B cell (primary cell): ENCODE results near the gene ACAP1. TPM values are rescaled to one million over a fixed set of nuclear protein-coding genes. Genes with fewer than 3 reads are reported as not detected.

Source experiments
- ATAC-seq: fragments of 200-7000 bp; cut with Tn5 transposase; one replicate; pipeline ENCODE4 v1.10.0; 2021; ENCODE audit warnings: low read depth, mild to moderate bottlenecking, moderate number of reproducible peaks, moderate library complexity
- CTCF ChIA-PET: fragments of 350-600 bp; sonication (Branson Sonifier 250); formaldehyde crosslinking; loops from one replicate; lab custom pipeline; 2021; ENCODE audit warnings: antibody characterized with exemption, inconsistent platforms; lab: Charles Lee
- POLR2A ChIA-PET: fragments of 350-600 bp; sonication (Branson Sonifier 250); formaldehyde crosslinking; loops from one replicate; lab custom pipeline; 2021; ENCODE audit warnings: antibody characterized with exemption; lab: Charles Lee
- DNase-seq: peaks from one replicate; pipeline ENCODE4 v3.0.0; 2013
- H2AFZ ChIP-seq: 2 replicates; pipeline ENCODE4 v1.6.1; 2012; ENCODE audit warnings: mild to moderate bottlenecking, low read depth, low read length; ENCODE audit not compliant: insufficient read depth, poor library complexity, severe bottlenecking
- H3K27ac ChIP-seq, 2 donors: 1 replicate in 1 of 2; 2 replicates in 1 of 2; pipeline ENCODE4 v1.5.1; 2012 to 2013; ENCODE audit warnings: low read length in 2 of 2, mild to moderate bottlenecking in 2 of 2, moderate library complexity in 1 of 2
- H3K27me3 ChIP-seq, 4 experiments: fragments of 200-600 bp in 1 of 4; sonication (generic) in 1 of 4; replicated peaks in 1 of 4; 1 replicate in 2 of 4; 2 replicates in 2 of 4; pipeline versions ENCODE4 v1.6.1 to v1.7.0; 2013 to 2016; ENCODE audit warnings: low read length in 3 of 4, mild to moderate bottlenecking in 2 of 4, mixed read lengths in 1 of 4, moderate library complexity in 1 of 4; ENCODE audit not compliant: insufficient read depth in 4 of 4, control insufficient read depth in 3 of 4; ENCODE audit errors: control extremely low read depth in 1 of 4
- H3K36me3 ChIP-seq, 2 experiments: replicated peaks in 1 of 2; 1 replicate in 1 of 2; 2 replicates in 1 of 2; pipeline versions ENCODE4 v1.6.1 to v1.7.1; 2013; ENCODE audit warnings: low read length in 1 of 2; ENCODE audit not compliant: insufficient read depth in 2 of 2, control insufficient read depth in 1 of 2; ENCODE audit errors: control extremely low read depth in 1 of 2, extremely low read depth in 1 of 2
- H3K4me1 ChIP-seq, 2 donors: fragments of 200-600 bp in 1 of 2; sonication (generic) in 1 of 2; 1 replicate in 1 of 2; 2 replicates in 1 of 2; pipeline versions ENCODE4 v1.5.1 to v1.6.1; 2013 to 2017; ENCODE audit warnings: low read length in 2 of 2; ENCODE audit not compliant: control insufficient read depth in 2 of 2, insufficient read depth in 2 of 2
- H3K4me2 ChIP-seq: replicated peaks from 2 replicates; pipeline ENCODE3; 2012; ENCODE audit warnings: mild to moderate bottlenecking, low read depth, low read length; ENCODE audit not compliant: poor library complexity, severe bottlenecking
- H3K4me3 ChIP-seq, 5 experiments: fragments of 200-600 bp in 1 of 5; sonication (generic) in 1 of 5; 1 replicate in 3 of 5; 2 replicates in 2 of 5; pipeline versions ENCODE4 v1.5.1 to v1.7.0; 2011 to 2016; ENCODE audit warnings: low read length in 4 of 5, mild to moderate bottlenecking in 4 of 5, low read depth in 2 of 5, control low read depth in 1 of 5, moderate library complexity in 1 of 5; ENCODE audit not compliant: insufficient read depth in 1 of 5; ENCODE audit errors: control extremely low read depth in 1 of 5, extremely low read depth in 1 of 5
- H3K79me2 ChIP-seq: fragments of 200-600 bp; sonication (generic); one replicate; pipeline ENCODE4 v1.6.0; 2016; ENCODE audit warnings: low read length; ENCODE audit not compliant: control insufficient read depth, insufficient read depth
- H3K9ac ChIP-seq: fragments of 200-600 bp; sonication (generic); 2 replicates; pipeline ENCODE4 v1.6.1; 2017; ENCODE audit warnings: mild to moderate bottlenecking, low read length, moderate library complexity
- H3K9me3 ChIP-seq, 3 donors: one replicate each; pipeline versions ENCODE4 v1.6.1 to v1.7.1; 2013; ENCODE audit warnings: low read length in 2 of 3; ENCODE audit not compliant: control insufficient read depth in 2 of 3, insufficient read depth in 1 of 3; ENCODE audit errors: control extremely low read depth in 1 of 3
- H4K20me1 ChIP-seq: 2 replicates; pipeline ENCODE4 v1.6.0; 2012; ENCODE audit warnings: mild to moderate bottlenecking, low read length; ENCODE audit not compliant: insufficient read depth, control insufficient read depth, poor library complexity, severe bottlenecking
- H3K27ac Mint-ChIP-seq: one replicate; pipeline ENCODE4 v1.8.0; 2021; ENCODE audit warnings: mixed read lengths
- H3K27me3 Mint-ChIP-seq: one replicate; pipeline ENCODE4 v1.8.0; 2021; ENCODE audit warnings: mixed read lengths
- H3K4me1 Mint-ChIP-seq: one replicate; pipeline ENCODE4 v1.8.0; 2021; ENCODE audit warnings: mixed read lengths
- H3K4me3 Mint-ChIP-seq: one replicate; pipeline ENCODE4 v1.8.0; 2021; ENCODE audit warnings: mixed read lengths
- H3K9me3 Mint-ChIP-seq: one replicate; pipeline ENCODE4 v1.8.0; 2022; ENCODE audit warnings: mixed read lengths; ENCODE audit not compliant: insufficient read depth
- EZH2 ChIP-seq: IDR thresholded peaks from 2 replicates; pipeline ENCODE4 v1.6.1; 2012; ENCODE audit warnings: borderline replicate concordance, low read depth, mild to moderate bottlenecking, moderate library complexity, low read length; ENCODE audit not compliant: insufficient read depth, poor library complexity, severe bottlenecking
- WGBS: methylation state at CpG from one replicate; pipeline ENCODE4 v1.1.5; 2013; ENCODE audit warnings: missing lambda C conversion rate; ENCODE audit not compliant: insufficient coverage; 5-methylcytosine and 5-hydroxymethylcytosine counted together
- intact Hi-C: fragments of 100-400 bp; cut with micrococcal nuclease; formaldehyde crosslinking; loops from one replicate; pipeline ENCODE4 v1.10.0; 2022
- polyA plus RNA-seq: library from polyadenylated mRNA; depleted of rRNA; stranded (reverse); fragments of >200 nt; gene quantifications from 2 replicates; pipeline ENCODE4 v1.2.3, GENCODE V29; 2012
- total RNA-seq, 2 donors: library from RNA; stranded (reverse); fragments of 120-200 nt in 1 of 2; gene quantifications; 1 replicate in 1 of 2; 2 replicates in 1 of 2; pipeline versions ENCODE4 v1.2.3 to v1.2.4, GENCODE V29; 2013 to 2022
- TF ChIP-seq, protein P1 (sequence below): fragments of 200-600 bp; IDR thresholded peaks from one replicate; pipeline ENCODE4 v1.8.0; 2022; ENCODE audit warnings: antibody characterized with exemption, mild to moderate bottlenecking

The ACAP1 gene
- total and polyA plus RNA-seq, 2 donors (not counting 1 experiment from before 2014, with no cell fraction given), result 392 to 412 TPM

DNA sequence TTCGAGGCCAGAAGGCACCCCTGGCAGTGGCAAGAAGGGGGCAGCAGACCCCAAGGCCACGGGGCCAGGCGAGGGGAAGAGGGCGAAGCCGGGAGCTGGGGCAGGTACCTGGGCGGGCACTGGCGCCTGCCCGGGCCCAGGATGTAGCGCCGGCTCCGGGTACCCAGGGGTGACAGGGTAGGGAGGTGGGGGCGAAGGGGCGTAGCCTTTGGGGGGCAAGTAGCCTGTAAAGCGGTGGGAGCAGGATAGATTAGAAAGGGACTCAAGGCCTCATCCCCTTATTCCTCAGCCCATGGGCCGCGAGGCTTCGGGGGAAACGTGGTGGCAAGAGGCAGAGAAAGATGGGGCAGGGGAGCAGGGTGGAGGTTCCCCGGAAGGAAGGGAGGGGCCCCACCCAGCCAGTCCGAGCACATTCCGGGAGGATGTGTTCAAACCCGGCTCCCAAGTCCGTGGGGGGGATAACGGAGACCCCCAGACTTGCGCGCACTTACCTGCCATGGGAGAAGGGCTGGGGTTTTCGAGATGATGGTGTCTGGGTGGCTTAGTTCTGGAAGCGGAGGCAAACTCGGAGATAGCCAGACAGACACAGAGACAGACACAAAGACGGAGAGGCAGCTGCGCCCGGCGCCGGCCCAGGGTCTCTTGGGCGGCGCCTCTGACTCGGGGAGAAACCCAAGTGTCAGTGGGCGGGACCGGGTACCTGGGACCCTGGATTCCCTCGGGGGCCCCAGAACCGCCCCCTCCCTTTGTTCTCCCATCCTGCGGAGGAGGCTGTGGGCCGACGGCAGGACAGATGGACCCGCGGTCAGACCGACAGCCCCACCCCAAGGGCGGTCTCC, 57.5 kb downstream of the ACAP1 start:
- 4% methylated on average over 38 of the region's 48 CpGs for WGBS
- DNase-seq (peak; percentile 90), ATAC-seq (peak; percentile 62)
- Mint-ChIP-seq H3K4me1 (peaks cover 12% of the 10 kb centered on the region), H3K27me3 (no peaks in the 10 kb centered on the region), H3K27ac (peak overlapping the region; percentile 92), H3K9me3 (no peaks in the 10 kb centered on the region), H3K4me3 (peak overlapping the region; percentile 89)
- H3K9ac ChIP-seq, result peak overlapping the region; percentile 88
- no peaks in the 10 kb centered on the region for H3K9me3 ChIP-seq
- no peaks in the 10 kb centered on the region for H4K20me1 ChIP-seq
- no peak for TF ChIP-seq EZH2
- TF ChIP-seq, protein P1, sequence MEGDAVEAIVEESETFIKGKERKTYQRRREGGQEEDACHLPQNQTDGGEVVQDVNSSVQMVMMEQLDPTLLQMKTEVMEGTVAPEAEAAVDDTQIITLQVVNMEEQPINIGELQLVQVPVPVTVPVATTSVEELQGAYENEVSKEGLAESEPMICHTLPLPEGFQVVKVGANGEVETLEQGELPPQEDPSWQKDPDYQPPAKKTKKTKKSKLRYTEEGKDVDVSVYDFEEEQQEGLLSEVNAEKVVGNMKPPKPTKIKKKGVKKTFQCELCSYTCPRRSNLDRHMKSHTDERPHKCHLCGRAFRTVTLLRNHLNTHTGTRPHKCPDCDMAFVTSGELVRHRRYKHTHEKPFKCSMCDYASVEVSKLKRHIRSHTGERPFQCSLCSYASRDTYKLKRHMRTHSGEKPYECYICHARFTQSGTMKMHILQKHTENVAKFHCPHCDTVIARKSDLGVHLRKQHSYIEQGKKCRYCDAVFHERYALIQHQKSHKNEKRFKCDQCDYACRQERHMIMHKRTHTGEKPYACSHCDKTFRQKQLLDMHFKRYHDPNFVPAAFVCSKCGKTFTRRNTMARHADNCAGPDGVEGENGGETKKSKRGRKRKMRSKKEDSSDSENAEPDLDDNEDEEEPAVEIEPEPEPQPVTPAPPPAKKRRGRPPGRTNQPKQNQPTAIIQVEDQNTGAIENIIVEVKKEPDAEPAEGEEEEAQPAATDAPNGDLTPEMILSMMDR, result no peak
- peaks cover 0 to 34% of the 10 kb centered on the region in 2 experiments for H3K36me3 ChIP-seq
- peaks cover 12 to 16% of the 10 kb centered on the region in 2 donors for H3K4me1 ChIP-seq
- ChIA-PET CTCF (interaction anchor here (1.4 to 3.2 kb wide), 3 partner anchors 38 to 195 kb away, joined by 3 to 13 read pairs (median 4); partner anchors contain the start of gene TMEM95), POLR2A (interaction anchor here (1.0 to 1.4 kb wide), 4 partner anchors 10 to 293 kb away, joined by 3 to 15 read pairs (median 4); partner anchors contain the start of genes POLR2A and TMEM256)
- H3K4me2 ChIP-seq, result peak overlapping the region; percentile 75
- intact Hi-C loops, result loop anchor here (1.0 kb wide), 5 partner anchors 10 to 89 kb away; partner anchors contain the start of gene TMEM256
- H2AFZ ChIP-seq, result peak overlapping the region; percentile 91
- peaks cover 10% of the 10 kb centered on the region for H3K79me2 ChIP-seq
- H3K27ac ChIP-seq, result peak overlapping the region; percentile 55 to 83
- H3K4me3 ChIP-seq, result peak overlapping the region; percentile 2 to 84 (median 81)
- H3K27me3 ChIP-seq, result no peaks in the 10 kb centered on the region
